ENCODE measurements around the gene RBFOX2.

- TF ChIP-seq EZH2 (IDR thresholded peaks at IDR 0.05; ENCODE audit: borderline replicate concordance, insufficient read depth, low read depth, low read length, poor library complexity, severe bottlenecking), result no peak
- TF ChIP-seq, protein P1, sequence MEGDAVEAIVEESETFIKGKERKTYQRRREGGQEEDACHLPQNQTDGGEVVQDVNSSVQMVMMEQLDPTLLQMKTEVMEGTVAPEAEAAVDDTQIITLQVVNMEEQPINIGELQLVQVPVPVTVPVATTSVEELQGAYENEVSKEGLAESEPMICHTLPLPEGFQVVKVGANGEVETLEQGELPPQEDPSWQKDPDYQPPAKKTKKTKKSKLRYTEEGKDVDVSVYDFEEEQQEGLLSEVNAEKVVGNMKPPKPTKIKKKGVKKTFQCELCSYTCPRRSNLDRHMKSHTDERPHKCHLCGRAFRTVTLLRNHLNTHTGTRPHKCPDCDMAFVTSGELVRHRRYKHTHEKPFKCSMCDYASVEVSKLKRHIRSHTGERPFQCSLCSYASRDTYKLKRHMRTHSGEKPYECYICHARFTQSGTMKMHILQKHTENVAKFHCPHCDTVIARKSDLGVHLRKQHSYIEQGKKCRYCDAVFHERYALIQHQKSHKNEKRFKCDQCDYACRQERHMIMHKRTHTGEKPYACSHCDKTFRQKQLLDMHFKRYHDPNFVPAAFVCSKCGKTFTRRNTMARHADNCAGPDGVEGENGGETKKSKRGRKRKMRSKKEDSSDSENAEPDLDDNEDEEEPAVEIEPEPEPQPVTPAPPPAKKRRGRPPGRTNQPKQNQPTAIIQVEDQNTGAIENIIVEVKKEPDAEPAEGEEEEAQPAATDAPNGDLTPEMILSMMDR (IDR thresholded peaks at IDR 0.05), result no peak
Measured at GRCh38 chr22:35729309-35729698, 299.3 kb downstream of the RBFOX2 start.

Data from B cell (primary cell).